ENCODE data around the gene ATXN7. TPM values are rescaled to one million over a fixed set of nuclear protein-coding genes. Genes with fewer than 3 reads are reported as not detected.

ATXN7 gene
- total RNA-seq, 1 donor from 2014 or later, result 12.6 TPM

DNA sequence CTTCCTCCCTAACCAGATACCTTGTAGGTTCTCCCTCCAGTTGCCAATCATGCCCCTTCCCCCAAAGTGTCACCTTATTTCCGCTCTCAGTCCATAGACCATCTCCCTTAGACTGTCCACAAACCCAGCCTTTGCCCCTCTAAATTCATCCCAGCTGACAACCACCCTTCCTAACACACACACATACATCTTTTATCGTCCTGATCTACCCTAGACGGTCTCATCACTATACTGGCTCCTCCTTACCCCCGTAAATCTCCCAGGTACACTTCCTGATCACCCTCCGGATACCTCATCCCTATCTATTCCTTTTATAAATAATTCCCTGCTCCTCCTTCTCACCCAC, 890 bp upstream of the ATXN7 start:
- intact Hi-C loops (cut with micrococcal nuclease), result no loop called here
- ATAC-seq (no peak), DNase-seq (no peak)

DNA sequence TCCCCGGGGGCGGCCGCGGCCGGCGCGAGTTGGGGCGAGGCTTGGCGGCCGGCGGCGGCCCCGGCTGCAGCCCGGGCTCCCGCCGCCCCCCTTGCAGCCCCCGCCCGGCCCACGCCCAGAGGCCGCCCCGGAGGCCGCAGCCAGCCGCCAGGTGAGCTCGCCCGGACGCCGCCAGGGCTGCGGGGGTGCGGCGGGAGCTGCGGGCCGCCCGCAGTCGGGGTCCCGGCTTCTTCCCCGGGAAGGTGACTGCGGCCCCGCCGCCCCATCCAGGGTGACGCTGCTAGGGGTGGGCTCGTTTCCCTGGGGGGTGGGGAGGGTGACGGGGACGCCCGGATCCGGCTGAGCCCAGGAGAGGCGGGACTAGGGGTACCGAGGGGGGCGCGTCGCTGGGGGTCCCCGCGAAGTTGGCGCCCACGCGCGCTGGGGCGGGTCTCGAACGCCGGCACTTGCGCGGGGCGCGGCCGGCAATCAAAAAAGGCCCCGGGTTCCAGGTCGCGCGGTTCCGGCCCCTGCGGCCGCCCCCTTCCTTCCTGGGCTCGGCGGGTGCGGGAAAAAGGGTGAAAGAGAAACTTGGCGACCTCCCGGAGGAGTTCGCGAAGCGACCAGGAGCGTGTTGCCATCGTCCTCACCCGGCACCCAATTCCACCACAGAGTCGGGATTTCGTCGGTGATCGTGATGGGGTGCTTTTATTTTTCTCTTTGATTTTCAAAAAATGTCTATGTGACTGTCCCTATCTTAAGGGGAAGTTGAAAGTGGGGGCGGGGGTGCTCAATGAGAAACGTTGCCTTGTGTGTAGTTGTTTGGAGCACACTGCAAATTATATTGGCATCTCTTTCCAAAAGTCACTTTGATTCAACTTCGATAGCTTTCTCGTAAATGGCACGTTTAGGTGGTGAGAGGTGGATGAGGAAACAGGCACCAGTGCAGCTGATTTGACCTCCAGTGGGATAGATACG, 619 bp downstream of the ATXN7 start:
- DNase-seq (peak; percentile 67), ATAC-seq (peak; percentile 60)
- intact Hi-C loops (cut with micrococcal nuclease), result no loop called here

DNA sequence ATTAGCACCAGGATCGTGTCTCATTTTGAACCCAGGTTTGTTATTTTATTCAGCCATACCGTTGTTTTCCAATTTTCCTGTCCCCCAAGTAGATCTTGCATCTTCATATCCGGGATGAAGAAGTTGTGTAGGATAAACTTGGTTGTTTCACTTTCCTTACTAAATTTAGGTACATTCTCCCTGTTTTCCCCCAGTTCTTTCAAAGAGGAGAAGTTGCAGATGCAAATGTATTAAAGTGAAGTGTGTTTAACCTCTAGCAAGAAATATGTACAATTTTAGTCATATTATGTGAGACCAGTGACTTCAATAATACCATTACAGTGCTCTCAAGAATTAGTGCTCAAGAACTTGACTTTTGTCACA, 1.3 kb downstream of the ATXN7 start:
- no peak for ATAC-seq
- DNase-seq, result no peak
- intact Hi-C loops (cut with micrococcal nuclease), result no loop called here

DNA sequence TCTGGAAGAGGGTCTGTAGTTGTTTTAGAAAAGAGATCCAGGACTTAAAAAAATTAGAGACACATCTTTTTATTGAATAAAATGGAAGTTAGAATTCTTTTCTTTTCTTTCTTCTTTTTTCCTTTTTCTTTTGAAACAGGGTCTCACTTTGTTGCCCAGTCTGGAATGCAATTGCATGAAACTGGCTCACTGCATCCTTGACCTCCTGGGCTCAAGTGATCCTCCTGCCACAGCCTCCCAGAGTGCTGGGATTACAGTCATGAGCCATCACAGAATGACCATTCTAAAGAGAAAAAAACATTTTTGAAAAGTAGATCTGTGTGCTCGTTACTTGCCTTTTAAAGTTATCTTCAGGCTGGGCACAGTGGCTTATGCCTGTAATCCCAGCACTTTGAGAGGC, 3.6 kb downstream of the ATXN7 start:
- ATAC-seq (no peak), DNase-seq (no peak)
- intact Hi-C loops (cut with micrococcal nuclease), result no loop called here

DNA sequence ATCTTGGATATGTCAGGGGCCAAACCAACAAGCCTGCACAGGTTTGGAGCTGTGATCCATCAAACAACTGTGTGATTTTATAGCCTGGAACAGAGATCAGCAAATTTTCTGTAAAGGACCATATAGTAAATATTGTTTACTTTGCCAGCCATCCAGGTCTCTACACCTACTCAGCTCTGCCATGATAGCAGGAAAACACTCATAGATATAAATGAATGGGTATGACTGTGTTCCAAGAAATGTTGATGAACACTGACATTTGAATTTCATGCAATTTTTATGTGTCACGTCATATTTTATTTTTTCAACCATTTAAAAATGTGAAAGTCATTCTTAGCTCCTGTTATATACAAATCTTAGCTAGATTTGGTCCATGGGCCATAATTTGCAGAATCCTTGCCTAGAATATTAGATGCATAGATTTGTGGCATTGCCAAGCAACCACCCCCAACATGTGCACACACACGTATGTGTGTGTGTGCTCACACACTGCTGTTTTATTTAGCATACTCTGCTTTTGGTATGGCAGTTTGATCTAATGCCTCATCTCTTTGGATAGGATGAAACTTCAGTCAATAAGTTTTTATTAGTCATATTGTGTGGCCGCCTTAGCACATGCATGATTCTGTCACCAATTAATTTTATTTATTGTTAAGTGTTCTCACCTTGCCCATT, 6.4 kb downstream of the ATXN7 start:
- ATAC-seq (no peak), DNase-seq (no peak)
- intact Hi-C loops (cut with micrococcal nuclease), result no loop called here

DNA sequence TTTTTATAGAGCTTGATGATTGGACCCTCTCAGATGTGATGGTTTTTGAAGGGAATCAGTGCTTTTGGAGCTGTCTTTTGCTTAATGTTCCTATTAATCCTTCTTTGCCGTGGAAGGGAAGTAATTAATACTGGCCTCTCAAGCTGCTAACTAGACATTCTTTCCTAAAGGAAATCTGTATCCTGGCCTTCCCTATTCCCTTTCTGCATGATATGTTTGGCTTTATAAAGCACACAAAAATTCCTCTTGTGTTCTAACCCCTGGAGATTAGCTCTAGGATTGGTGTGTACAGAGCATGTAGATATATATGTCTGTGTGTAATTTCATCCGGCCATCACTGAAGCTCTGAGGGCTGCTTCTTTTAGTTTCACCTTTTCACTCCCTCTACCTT, 6.9 kb downstream of the ATXN7 start:
- intact Hi-C loops (cut with micrococcal nuclease), result no loop called here
- ATAC-seq, result no peak
- no peak for DNase-seq

DNA sequence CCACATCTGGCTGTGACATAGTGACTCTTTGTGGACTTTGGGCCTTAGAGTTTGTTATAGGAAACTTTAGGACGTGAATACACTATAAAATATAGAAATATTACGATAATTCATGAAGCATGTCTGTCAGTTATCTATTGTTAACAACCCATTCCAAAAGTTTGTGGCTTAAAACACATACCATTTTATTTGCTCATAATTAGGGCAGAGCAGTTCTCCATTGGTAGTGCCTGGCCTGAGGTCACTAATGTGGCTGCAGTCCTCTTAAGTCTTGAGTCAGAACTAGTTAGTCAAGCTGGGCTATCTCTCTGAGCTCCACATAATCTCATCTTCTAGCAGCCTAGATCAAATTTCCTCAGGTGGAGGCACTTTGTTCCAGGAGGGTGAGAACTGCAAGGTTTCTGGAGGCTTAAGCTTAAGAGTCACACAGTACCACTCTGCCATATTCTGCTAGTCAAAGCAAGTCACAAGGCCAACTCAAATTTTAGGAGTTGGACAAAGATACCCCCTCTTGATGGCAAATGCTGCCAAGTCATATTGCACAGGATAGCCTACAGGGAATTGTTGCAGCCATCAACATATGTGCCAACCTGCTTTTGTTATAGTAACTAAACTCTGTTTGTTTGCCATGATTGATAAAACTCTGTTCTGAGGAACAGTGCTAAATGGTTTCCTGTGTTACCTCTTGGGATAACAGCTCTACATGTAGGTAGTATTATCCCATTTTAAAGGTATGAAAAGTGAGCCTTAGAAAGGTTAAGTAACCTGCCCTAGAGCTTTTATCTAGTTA, 8.7 kb downstream of the ATXN7 start:
- no peak for DNase-seq
- ATAC-seq, result no peak
- intact Hi-C loops (cut with micrococcal nuclease), result no loop called here

DNA sequence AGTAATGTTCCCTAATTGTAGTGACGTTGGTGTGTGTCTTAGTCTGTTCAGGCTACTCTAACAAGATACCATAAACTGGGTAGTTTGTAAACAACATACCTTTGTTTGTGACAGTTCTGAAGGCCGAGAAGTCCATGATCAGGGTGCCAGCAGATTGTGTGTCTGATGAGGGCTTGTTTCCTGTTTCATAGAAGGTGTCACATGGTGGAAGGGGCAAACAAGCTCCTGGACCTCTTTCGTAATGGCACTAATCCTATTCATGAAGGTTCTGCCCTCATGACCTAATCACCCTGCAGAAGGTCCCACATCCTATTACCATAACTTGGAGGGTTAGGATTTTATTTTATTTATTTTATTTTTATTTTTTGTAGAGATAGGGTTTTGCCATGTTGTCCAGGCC, 11.1 kb downstream of the ATXN7 start:
- no peak for DNase-seq
- ATAC-seq, result no peak
- intact Hi-C loops (cut with micrococcal nuclease), result no loop called here

DNA sequence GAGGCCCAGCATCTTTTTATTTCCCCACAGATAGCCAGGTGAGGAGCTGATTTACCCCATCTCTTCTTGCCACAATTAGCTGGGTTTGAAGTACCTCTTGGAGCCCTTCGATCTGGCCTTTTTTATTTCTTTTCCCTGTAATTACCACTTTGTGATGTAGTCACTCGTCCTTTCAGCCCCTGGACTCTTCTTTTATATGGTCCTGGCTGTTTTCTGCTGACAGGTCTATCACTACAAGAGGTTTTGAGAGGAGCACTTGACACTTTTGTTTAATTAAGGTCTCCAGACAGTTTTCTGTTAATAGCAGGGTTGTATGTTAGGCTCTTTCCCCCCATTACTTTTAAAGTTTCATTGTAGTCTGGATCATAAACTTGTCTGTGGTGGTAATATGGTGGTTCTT, 11.8 kb downstream of the ATXN7 start:
- ATAC-seq, result no peak
- intact Hi-C loops (cut with micrococcal nuclease), result no loop called here
- DNase-seq, result no peak

DNA sequence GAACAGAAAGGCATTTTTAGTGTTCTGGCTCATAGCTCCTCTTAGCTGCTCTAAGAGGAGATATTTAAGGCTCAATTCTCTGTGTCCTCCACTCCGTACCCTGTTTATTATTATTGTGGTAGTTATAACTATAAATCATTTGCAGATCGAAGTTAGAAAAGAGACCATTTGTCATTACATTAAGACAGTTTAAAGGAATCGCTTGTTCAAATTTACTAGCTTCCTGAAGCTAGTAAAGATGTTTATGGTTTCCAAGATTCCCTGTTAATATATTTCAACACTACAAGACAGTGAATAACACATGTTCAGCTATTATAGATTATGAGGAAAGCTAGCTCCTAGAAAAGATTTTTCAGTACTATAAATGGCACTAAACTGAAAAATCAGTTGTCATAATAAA, 12.6 kb downstream of the ATXN7 start:
- no peak for ATAC-seq
- intact Hi-C loops (cut with micrococcal nuclease), result no loop called here
- no peak for DNase-seq

DNA sequence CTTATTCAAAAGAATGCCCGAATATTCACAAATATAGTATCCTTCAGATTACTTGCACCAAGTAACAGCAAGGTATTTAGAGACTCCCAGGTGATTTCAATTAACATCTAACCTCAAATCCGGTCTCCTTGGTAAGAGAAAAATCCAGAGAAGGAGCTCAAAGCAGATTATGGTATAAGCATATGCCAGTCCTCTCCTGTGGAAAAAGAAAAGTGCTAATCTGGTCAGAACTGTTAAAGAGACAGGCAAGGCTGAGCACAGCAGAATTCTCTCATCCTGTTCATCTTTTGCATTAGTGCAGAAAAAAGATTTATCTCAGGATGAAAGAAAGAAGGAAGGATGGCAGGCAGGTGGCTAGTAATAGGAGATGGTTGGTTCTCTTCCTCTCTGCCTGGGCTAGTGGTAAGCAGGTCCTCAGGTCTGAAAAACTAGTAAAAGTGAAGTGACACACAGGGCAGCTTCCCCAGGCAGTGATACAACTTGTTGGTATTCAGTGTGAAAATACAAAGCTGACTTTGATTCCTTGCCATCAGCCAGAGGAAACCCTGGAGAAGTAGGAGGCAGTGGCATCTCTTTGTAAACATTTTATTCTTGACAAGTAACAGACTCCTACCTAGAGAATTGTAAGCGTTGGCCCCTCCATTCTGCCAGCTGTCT, 14.2 kb downstream of the ATXN7 start:
- ATAC-seq (no peak), DNase-seq (no peak)
- intact Hi-C loops (cut with micrococcal nuclease), result no loop called here

DNA sequence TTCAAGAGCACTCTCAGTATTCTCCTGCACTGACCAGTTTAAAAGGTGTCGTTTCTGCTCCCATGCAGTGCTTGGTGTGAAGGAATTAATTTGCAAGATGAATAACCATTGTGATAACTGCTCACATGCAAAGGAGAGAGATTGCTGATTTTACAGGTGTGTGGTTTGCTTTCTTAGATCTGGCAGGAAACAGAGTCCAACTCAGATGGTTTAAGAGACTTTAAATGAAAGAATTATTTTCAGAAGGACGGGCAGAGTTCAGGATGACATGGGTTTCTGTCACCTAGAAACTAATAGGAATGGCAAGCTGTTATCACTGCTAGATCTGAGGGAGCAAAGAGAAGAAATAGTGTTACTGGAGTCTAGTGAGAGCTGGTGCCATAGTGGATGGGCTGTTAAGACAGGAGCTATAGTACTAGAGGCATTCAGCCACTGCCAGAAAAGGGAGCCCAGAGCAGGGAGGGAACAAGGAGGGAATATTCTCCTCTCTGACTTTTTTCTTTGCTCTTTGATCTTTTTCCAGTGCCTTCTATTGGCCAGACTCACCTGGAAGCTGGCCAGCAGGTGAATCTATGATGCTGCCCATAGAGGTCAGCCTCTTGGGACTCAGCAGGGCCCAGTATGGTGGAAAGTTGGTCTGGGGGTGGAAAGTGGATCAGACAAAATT, 14.9 kb downstream of the ATXN7 start:
- intact Hi-C loops (cut with micrococcal nuclease), result no loop called here
- no peak for ATAC-seq
- no peak for DNase-seq

DNA sequence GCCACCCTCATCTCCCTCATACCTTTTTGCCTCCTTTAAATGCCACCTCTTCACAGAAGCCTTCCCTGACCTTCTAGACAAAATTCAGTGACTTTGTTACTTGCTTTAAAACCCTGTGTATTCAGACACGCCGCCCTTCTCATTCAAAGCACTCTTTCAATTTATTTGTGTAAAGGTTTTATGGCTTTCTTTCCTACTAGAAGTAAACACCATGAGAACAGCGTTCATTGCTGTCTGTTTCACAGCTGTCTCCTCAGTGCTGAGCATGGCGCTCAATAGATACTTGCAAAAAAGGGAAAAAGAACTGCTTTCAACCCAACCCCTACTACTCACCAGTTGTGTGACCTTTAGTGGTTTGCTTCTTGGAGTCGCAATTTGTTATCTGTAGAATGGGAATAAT, 17.0 kb downstream of the ATXN7 start:
- ATAC-seq, result no peak
- intact Hi-C loops (cut with micrococcal nuclease), result no loop called here
- DNase-seq, result no peak

DNA sequence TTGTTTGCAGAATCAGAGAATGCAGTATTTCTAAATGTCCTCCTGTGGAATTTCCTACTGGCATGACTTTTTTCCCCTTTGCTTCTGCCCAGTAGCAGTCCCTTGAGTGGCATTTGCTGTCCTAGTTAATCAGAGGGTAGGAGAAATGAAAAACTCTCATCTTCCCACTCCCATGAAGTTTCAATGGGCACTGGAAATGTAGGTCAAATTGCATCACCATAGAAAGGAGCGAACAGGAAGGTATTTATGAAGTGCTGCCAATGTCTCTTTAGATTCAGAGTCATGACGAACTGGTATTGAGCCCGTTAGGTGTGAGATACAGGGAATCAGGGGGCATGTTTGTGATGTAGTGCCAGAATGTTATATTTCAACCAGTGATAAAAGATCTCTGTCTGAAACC, 23.2 kb downstream of the ATXN7 start:
- DNase-seq, result no peak
- ATAC-seq, result peak; percentile 52
- intact Hi-C loops (cut with micrococcal nuclease), result no loop called here

DNA sequence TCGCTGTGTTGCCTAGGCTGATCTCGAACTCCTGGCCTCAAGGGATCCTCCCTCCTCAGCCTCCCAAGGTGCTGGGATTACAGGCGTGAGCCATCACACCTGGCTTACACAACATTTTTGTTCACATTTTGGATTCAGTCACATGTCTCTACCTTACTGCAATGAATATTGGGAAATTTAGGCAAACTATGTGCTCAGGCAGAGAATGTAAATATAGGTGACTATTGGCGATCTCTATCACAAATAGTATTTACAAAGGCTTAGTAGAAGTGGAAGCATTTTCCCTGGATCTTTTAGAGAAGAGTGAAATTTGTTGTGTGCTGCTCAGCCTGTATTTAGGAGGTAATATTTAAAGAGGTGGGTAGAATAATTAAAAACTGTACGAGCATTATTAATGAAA, 27.9 kb downstream of the ATXN7 start:
- DNase-seq, result no peak
- ATAC-seq, result no peak
- intact Hi-C loops (cut with micrococcal nuclease), result no loop called here

DNA sequence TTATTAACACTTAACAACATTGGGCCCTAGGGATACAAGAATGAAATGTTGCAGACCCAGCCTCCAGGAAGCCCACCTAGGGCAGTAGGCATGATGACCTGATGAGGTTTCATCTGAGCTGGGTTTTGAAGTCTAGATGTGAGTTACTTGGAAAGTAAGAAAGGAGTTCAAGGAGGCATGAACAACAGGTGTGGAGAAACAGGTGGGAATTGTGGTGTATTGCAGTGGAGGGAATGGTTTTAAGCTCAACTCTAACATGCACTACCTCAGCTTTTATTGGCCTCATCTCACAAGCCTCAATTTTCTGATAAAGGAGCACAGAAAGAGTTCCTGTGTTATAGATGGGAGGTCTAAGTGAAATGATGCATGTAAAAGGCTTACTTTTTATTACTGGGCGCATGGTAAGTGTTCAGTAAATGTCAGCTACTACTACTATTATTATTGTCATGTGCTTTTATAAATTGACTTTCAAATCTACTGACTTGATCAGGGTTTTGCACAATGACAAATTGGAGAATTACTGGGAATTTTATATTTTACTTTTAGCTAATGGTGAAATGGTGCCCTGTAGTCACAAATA, 29.2 kb downstream of the ATXN7 start:
- no peak for ATAC-seq
- DNase-seq, result no peak
- intact Hi-C loops (cut with micrococcal nuclease), result no loop called here

DNA sequence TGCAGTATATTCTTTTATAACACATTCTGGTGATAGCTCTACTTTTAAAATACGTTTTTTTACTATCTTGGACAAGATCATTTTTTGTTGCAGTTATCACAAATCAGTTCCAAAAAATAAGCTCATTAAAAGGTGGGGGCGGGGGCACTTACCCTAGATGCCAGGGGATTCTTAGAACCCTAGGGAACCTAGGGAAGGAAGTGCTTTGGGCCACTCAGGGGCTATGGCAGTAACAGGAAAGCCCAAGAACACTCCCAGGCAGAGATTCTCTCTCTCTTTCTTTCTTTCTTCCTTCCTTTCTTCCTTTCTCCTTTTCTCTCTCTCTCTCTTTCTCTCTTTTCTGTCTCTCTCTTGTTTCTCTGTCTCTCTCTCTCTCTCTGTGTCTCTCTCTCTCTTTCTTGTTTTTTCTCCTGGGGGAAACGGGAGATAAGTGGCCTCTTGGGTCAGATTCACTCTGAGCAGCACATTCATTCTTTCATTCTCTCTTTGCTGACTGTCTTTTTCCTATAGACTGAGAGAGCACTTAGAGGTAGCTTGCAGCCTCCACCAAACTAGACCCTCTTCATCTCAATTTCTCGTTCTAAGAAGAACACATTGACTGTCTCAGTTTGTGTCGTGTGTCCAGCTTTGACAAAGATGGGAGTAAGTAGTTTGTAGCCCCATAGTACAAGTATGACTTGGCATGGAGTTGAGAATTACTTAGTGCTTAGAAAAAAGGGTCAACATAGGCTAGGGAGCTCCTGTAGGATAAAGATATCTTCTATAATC, 31.9 kb downstream of the ATXN7 start:
- ATAC-seq, result no peak
- intact Hi-C loops (cut with micrococcal nuclease), result no loop called here
- DNase-seq, result no peak

DNA sequence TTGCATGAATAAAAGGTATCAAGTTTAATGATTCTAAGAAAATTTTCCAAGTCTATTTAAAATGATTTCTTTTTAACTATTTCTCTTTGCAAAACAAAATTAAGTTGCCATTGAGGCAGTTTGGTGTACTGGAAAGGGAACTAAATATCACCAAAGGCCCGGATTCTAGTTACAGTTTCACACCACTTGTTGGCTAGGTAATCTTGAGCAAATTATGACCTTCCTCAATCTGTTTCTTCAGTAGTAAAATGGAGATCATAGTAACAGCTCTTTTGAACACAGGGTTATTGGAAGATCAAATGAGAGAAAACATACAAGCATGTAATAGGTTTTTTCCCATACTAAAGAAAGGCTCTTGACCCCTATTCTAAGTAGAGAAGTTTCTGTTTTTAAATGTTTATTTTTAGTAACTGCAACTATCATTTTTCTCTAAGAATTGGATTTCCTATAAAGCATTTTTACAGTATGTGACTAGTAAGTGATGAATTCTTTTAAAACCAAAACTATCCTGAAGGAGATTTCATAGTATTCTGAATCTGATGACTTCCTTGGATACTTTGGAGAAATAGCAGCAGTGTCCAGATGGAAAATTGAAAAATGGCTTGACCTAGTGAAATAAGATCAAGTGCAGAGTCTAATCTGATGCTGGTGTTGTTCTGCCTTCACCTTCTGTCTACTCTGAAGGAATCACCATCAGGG, 32.8 kb downstream of the ATXN7 start:
- ATAC-seq (no peak), DNase-seq (no peak)
- intact Hi-C loops (cut with micrococcal nuclease), result no loop called here

All from left ventricle myocardium superior (tissue), 1 donor.